ENCODE measurements around the gene TTC3.

Gene TTC3

GRCh38 chr21:37231671-37232070, 158.6 kb downstream of the TTC3 start:
- Histone ChIP-seq H3K79me2 (ENCODE audit: insufficient read depth, low read length) (peaks cover 76% of the 10 kb centered on the region), H3K4me3 (ENCODE audit: low read depth in 1 of 2, low read length in 2 of 2) (no peak overlapping the region), H3K9me3 (ENCODE audit: insufficient read depth, low read length, severe bottlenecking) (no peaks in the 10 kb centered on the region), H3K4me2 (ENCODE audit: insufficient read depth, low read length) (no peak overlapping the region), H3K4me1 (ENCODE audit: insufficient read depth, low read length) (peaks cover 5% of the 10 kb centered on the region), H3K27ac (ENCODE audit: low read length) (no peak overlapping the region), H4K20me1 (ENCODE audit: insufficient read depth, low read length) (peaks cover 45% of the 10 kb centered on the region), H2AFZ (ENCODE audit: low read depth, low read length) (no peak overlapping the region), H3K36me3 (ENCODE audit: insufficient read depth, low read length) (peaks cover 83% of the 10 kb centered on the region), H3K27me3 (ENCODE audit: insufficient read depth, low read length, poor library complexity) (no peaks in the 10 kb centered on the region), H3K9ac (ENCODE audit: low read depth, low read length) (no peak overlapping the region)
- DNase-seq (no peak), ATAC-seq (ENCODE audit: insufficient read depth, low read depth) (no peak)
- TF ChIP-seq CTCF (IDR thresholded peaks at IDR 0.05; ENCODE audit: borderline replicate concordance, extremely low read depth, low read length, poor library complexity, severe bottlenecking) = no peak
- TF ChIP-seq EZH2 (IDR thresholded peaks at IDR 0.05; ENCODE audit: borderline replicate concordance, low read depth, low read length, severe bottlenecking) = no peak

- H2AFZ ChIP-seq (ENCODE audit: low read depth, low read length) = no peak overlapping the region
- H3K79me2 ChIP-seq (ENCODE audit: insufficient read depth, low read length) = peaks cover 75% of the 10 kb centered on the region
- no peak overlapping the region for H3K9ac ChIP-seq (ENCODE audit: low read depth, low read length)
- H3K4me2 ChIP-seq (ENCODE audit: insufficient read depth, low read length) = no peak overlapping the region
- no peaks in the 10 kb centered on the region for H3K9me3 ChIP-seq (ENCODE audit: insufficient read depth, low read length, severe bottlenecking)
- no peak overlapping the region for H3K4me3 ChIP-seq (ENCODE audit: low read depth in 1 of 2, low read length in 2 of 2)
- DNase-seq = no peak
- H3K27ac ChIP-seq (ENCODE audit: low read length) = no peak overlapping the region
- no peak for ATAC-seq (ENCODE audit: insufficient read depth, low read depth)
- TF ChIP-seq EZH2 (IDR thresholded peaks at IDR 0.05; ENCODE audit: borderline replicate concordance, low read depth, low read length, severe bottlenecking) (no peak), CTCF (IDR thresholded peaks at IDR 0.05; ENCODE audit: borderline replicate concordance, extremely low read depth, low read length, poor library complexity, severe bottlenecking) (no peak)
- H4K20me1 ChIP-seq (ENCODE audit: insufficient read depth, low read length) = peaks cover 41% of the 10 kb centered on the region
- peaks cover 83% of the 10 kb centered on the region for H3K36me3 ChIP-seq (ENCODE audit: insufficient read depth, low read length)
- H3K27me3 ChIP-seq (ENCODE audit: insufficient read depth, low read length, poor library complexity) = no peaks in the 10 kb centered on the region
- H3K4me1 ChIP-seq (ENCODE audit: insufficient read depth, low read length) = no peaks in the 10 kb centered on the region; the same call in 1 of the 2 replicates
Measured at GRCh38 chr21:37232274-37233018, 159.4 kb downstream of the TTC3 start.

GRCh38 chr21:37233551-37234146, 160.6 kb downstream of the TTC3 start:
- Histone ChIP-seq H3K4me1 (ENCODE audit: insufficient read depth, low read length) (peaks cover 6% of the 10 kb centered on the region; the same call in 1 of the 2 replicates), H3K79me2 (ENCODE audit: insufficient read depth, low read length) (peaks cover 67% of the 10 kb centered on the region), H3K9me3 (ENCODE audit: insufficient read depth, low read length, severe bottlenecking) (no peaks in the 10 kb centered on the region), H3K4me3 (ENCODE audit: low read depth in 1 of 2, low read length in 2 of 2) (no peak overlapping the region), H3K36me3 (ENCODE audit: insufficient read depth, low read length) (peaks cover 82% of the 10 kb centered on the region), H2AFZ (ENCODE audit: low read depth, low read length) (no peak overlapping the region), H3K27ac (ENCODE audit: low read length) (no peak overlapping the region), H3K9ac (ENCODE audit: low read depth, low read length) (no peak overlapping the region), H4K20me1 (ENCODE audit: insufficient read depth, low read length) (peaks cover 38% of the 10 kb centered on the region), H3K4me2 (ENCODE audit: insufficient read depth, low read length) (no peak overlapping the region), H3K27me3 (ENCODE audit: insufficient read depth, low read length, poor library complexity) (no peaks in the 10 kb centered on the region)
- no peak for TF ChIP-seq EZH2 (IDR thresholded peaks at IDR 0.05; ENCODE audit: borderline replicate concordance, low read depth, low read length, severe bottlenecking)
- no peak for TF ChIP-seq CTCF (IDR thresholded peaks at IDR 0.05; ENCODE audit: borderline replicate concordance, extremely low read depth, low read length, poor library complexity, severe bottlenecking)
- ATAC-seq (ENCODE audit: insufficient read depth, low read depth) (no peak), DNase-seq (peak; percentile 2)

Measured in DND-41 (cell line).